ENCODE measurements around the gene KLF14. TPM values are rescaled to one million over a fixed set of nuclear protein-coding genes. Genes with fewer than 3 reads are reported as not detected.
"Not testable (repeated sequence)": the region's sequence is repeated elsewhere in the genome, so short reads cannot be mapped to it uniquely, and the experiment has no call there.

KLF14 gene
- total RNA-seq, result not detected in 2 replicates

DNA sequence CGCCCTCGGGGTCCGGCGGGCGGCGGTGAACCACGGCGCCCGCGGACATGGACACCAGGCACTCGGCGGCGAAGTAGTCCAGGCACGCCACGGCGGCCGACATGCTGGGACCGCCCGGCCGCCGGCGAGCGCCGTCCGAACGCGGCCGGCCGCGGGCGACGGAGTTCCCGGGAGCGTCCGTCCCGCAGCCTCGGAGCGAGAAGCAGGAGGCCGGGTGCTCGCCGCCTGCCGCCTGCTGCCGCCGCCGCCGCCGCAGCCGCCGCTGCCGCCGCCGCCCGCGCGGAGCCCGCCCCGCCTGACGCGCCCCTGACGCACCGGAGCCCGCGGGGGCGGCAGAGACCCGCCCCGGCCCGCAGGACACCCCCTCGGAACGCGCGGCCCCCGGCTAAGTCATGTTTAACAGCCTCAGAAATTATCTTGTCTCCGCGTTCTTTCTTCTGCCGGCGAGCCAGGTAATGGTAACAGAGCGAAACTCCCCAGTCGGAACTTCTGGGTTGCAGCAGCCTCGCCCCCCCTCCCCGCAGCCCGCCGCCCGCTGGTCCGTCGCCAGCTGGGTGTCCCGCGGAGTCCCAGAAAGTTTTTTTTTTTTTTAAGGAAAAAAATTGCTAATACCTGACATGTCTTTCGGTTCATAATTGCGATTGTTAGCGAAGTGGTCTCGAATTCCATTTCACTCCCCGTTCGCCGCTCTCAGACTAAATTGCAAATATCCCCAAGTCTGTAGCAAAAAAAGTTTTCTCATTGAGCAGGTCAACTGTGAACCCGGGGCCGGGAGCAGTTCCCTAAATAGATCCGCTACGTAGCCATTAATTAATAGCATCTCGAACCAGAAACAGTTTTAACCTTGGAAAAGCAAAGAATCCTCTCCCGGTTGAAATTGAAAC is at the start of gene KLF14:
TSS of gene KLF14 (minus strand) at position 277 of the 884 bp plus-strand sequence. CDS start at position 103, 174 bp downstream.
- no peak for DNase-seq (ENCODE audit: extremely low read depth, low read depth, low spot score)

GRCh38 chr7:130781346-130781745 is 47.3 kb upstream of the KLF14 start:
- DNase-seq (ENCODE audit: extremely low read depth, low read depth, low spot score), result no peak

GRCh38 chr7:130777426-130777825 is 43.4 kb upstream of the KLF14 start:
- DNase-seq (ENCODE audit: extremely low read depth, low read depth, low spot score), result no peak

DNA sequence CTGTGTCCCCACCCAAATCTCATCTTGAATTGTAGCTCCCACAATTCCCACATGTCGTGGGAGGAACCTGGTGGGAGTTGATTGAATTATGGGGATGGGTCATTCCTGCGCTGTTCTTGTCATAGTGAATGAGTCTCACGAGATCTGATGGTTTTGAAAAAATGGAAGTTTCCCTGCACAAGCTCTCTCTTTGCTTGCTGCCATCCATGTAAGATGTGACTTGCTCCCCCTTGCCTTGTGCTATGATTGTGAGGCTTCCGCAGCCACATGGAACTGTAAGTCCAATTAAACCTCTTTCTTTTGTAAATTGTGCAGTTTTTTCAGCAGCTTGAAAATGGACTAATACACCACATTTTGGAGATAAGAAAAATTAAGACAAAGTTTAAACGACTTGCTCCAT is 38.4 kb upstream of the KLF14 start:
- DNase-seq (ENCODE audit: extremely low read depth, low read depth, low spot score), result not testable (repeated sequence)

- no peak for DNase-seq (ENCODE audit: extremely low read depth, low read depth, low spot score)
Measured at GRCh38 chr7:130768854-130769253, 34.8 kb upstream of the KLF14 start.

DNA sequence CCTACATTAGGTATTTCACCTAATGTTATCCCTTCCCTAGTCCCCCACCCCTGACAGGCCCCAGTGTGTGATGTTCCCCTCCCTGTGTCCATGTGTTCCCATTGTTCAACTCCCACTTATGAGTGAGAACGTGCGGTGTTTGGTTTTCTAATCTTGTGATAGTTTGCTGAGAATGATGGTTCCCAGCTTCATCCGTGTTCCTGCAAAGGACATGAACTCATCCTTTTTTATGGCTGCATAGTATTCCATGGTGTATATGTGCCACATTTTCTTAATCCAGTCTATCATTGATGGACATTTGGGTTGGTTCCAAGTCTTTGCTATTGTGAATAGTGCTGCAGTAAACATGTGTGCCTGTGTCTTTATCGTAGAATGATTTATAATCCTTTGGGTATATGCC is 30.6 kb upstream of the KLF14 start:
- DNase-seq (ENCODE audit: extremely low read depth, low read depth, low spot score), result not testable (repeated sequence)

DNA sequence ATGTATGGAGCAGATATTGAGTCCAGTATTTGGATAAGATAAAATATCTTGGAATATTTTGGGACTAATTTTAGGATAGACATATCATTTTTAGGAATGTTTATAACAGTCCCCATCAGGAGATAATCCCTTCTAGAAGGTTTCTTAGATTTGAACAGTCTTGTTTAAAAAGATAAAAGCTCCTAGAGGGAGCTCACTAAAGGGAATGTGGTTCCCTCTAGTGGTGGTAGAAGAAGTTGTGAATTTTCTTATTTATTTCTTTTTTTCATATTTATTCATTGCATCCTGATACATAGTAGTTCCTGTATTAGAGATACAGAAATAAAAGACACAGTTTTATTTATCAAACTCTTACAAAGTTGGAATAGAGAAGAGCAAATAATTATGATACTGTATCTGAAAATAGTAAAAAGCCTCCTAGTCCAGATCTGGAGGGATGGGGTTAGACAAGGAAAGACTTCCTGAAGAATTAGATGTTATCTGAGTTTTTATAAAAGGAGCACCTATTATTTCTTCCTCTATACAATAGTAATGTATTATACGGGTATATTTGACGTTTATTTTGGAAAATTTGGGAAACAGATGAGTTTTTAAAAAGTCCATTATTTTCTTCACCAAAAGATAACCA is 24.5 kb upstream of the KLF14 start:
- peak; percentile 33 for DNase-seq (ENCODE audit: extremely low read depth, low read depth, low spot score)

DNA sequence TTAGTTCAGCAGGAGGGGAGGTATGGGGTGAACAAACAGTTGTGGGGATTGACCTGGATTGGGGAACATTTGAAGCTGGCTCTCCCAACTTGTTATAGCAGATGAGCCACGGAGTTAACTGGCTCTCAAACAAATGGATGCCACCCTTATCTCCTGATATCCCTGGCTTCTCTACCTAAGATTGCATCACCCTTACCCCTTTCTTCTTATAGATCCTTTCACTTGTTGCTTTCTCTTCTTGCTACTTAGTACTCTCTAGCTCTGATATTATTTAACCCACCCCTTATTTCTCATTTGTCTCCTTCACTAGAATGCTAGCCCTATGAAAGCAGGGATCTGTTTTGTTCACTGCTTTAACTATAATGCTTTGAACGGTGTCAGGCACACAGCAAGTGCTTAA is 22.3 kb upstream of the KLF14 start:
- no peak for DNase-seq (ENCODE audit: extremely low read depth, low read depth, low spot score)

DNA sequence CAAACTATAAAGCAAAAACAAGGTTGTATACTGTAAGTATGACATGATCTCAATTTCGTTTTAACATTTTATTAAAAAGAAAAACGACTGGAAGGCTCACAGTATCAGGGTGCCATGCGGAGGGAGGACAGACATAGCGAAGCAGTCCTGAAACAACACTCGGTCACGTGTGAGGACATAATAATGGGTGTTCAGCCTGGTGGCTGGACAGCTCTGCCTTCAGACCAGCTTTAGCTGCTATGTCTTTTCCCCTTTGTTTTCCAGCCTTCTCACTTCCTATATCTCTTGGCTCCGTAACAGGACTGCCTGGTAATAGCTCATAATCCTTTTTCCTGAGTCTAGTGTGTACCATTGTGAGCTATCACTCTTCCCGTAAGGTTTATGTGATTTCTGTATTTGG is 18.4 kb upstream of the KLF14 start:
- DNase-seq (ENCODE audit: extremely low read depth, low read depth, low spot score), result no peak

DNA sequence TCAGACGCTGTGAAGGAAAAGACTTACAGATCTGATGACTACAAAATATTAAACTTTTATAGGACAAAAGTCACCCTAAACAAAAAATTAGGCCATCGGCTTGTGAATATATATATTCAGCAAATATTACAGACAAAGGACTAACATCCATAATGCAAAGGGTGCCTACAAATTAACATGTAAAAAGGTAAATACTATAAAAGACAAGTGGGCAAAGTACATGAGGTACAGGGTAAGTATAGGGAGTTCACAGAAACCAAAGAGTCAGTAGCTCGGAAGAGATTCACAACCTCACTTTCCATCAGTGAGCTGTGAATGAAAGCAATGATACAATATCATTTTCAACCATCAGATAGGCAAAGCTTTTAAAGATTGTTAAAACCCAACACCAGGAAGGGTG is 16.7 kb upstream of the KLF14 start:
- DNase-seq (ENCODE audit: extremely low read depth, low read depth, low spot score), result no peak

DNA sequence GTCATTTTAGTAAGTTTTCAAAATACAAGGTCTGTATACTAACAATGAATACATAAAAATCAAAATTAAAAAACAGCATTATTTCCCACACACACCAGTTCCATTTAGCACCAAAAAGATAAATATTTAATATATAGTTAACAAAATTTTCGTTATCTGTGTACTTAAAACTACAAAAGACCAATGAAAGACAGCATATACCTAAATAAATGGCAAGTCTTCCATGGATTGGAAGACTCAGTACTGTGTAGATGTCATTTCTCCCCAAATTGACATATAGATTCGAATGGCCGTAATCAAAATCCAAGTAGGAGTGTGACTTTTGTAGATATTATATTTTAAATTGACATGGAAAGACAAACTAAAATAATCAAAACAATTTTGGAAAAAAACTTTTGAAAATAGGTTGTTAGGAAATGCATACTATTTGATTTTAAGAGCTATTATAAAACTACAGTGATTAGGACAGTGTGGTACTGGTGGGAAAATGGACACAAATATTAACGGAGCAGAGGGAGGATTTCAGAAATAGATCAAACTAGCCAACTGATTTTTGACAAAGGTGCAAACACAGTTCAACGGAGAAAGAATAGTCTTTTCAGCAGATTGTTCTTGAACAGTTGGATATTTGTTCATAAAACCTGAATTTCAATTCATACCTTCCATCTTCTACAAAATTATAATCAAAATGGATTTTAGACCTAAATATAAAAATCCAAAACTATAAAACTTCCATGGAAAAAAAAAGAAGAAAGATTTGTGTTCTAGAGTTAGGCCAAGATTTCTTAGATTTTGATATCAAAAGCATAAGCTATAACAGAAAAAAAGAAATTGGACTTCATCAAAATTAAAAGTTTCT is 14.8 kb upstream of the KLF14 start:
- no peak for DNase-seq (ENCODE audit: extremely low read depth, low read depth, low spot score)

GRCh38 chr7:130741331-130741995 is 7.5 kb upstream of the KLF14 start:
- no peak for DNase-seq (ENCODE audit: extremely low read depth, low read depth, low spot score)

DNA sequence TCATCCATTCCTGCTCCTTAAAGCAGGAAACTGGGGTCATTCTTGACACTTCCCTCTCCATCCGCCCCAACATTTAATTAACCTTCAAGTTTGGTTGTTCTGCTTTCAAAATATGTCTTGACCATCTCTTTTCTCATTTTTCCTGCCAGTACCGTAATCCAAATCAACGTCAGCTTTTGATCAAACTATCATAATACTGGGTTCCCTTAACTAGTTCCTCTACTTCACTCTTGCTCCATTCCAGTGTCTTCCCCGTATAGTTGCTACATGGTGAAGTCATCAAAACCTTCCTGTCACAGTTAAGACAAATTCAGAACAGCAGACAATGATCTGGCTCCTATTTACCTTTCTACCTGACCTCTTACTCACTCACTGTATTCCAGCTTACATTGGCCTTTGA is 6.6 kb upstream of the KLF14 start:
- DNase-seq (ENCODE audit: extremely low read depth, low read depth, low spot score), result no peak

- DNase-seq (ENCODE audit: extremely low read depth, low read depth, low spot score), result no peak
Measured at GRCh38 chr7:130736298-130736900, 2.4 kb upstream of the KLF14 start.

GRCh38 chr7:130734815-130735716 is 1.1 kb upstream of the KLF14 start:
- no peak for DNase-seq (ENCODE audit: extremely low read depth, low read depth, low spot score)

DNA sequence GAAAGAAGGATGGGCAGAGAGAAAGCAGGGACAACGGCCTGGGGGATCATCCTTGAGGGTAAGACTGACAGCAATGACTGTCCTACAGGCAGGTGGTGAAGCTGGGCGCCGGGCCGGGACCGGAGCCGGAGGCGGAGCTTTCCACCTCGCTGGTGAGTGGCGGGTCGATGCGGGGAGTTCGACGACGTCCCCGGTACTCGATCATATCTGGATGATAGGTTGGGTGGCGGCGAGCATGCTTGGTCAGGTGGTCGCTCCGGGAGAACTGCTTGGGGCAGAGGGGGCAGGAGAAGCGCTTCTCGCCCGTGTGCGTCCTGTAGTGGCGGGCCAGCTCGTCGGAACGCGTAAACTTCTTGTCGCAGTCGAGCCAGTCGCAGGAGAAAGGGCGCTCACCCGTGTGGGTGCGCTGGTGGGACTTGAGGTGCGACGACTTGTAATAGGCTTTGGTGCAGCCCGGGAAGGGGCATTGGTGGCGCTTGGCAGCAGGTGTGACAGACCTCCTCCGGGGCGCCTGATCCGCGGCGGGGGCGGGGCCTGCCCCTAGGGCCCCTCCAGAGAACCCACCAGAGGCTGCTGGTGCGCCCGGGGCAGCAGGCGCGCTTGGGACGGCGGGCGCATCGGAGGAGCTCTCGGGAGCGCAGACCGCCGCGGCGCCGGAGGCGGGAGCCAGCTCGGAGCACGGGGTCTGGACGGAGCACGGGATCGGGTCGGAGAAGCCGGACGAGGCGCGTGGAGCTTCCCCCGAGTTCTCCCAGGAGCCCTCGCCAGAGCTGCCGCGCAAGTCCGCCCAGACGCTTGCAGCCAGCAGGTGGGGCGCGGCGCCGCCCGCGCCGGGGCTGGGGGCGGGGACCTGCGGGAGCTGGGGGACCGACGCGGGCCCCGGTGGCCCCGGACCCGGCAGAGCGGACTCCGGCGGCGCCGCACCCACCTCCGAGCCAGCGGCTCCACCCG is 752 bp downstream of the KLF14 start:
- no peak for DNase-seq (ENCODE audit: extremely low read depth, low read depth, low spot score)

GRCh38 chr7:130723784-130724183 is 10.2 kb downstream of the KLF14 start:
- DNase-seq (ENCODE audit: extremely low read depth, low read depth, low spot score), result no peak

Measured in glomerular endothelial cell (primary cell).